ENCODE results near the gene CDIPT. TPM values are rescaled to one million over a fixed set of nuclear protein-coding genes. Genes with fewer than 3 reads are reported as not detected.

CDIPT gene
- total RNA-seq, 4 donors from 2014 or later: 79.3 to 122 (median 99.3) TPM

GRCh38 chr16:29858149-29858849 is 4.7 kb downstream of the CDIPT start:
- Histone ChIP-seq H3K4me1 (peaks cover 13% of the 10 kb centered on the region in 2 donors), H3K36me3 (peaks cover 21 to 27% of the 10 kb centered on the region in 2 donors), H3K27me3 (no peaks in the 10 kb centered on the region), H3K9me3 (no peaks in the 10 kb centered on the region), H3K4me3 (replicated peaks in 1 of 3) (no peak overlapping the region), H3K27ac (no peak overlapping the region)
- 83% methylated on average over 8 to 10 of the region's 10 CpGs for WGBS, 2 donors
- TF ChIP-seq, protein P1, sequence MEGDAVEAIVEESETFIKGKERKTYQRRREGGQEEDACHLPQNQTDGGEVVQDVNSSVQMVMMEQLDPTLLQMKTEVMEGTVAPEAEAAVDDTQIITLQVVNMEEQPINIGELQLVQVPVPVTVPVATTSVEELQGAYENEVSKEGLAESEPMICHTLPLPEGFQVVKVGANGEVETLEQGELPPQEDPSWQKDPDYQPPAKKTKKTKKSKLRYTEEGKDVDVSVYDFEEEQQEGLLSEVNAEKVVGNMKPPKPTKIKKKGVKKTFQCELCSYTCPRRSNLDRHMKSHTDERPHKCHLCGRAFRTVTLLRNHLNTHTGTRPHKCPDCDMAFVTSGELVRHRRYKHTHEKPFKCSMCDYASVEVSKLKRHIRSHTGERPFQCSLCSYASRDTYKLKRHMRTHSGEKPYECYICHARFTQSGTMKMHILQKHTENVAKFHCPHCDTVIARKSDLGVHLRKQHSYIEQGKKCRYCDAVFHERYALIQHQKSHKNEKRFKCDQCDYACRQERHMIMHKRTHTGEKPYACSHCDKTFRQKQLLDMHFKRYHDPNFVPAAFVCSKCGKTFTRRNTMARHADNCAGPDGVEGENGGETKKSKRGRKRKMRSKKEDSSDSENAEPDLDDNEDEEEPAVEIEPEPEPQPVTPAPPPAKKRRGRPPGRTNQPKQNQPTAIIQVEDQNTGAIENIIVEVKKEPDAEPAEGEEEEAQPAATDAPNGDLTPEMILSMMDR (IDR thresholded peaks at IDR 0.05): no peak
- no peak for TF ChIP-seq POLR2A (IDR thresholded peaks at IDR 0.05)
- intact Hi-C loops (cut with DNase I): no loop called here
- DNase-seq: no peak

GRCh38 chr16:29857133-29857760 is 5.8 kb downstream of the CDIPT start:
- intact Hi-C loops (cut with DNase I): no loop called here
- TF ChIP-seq, protein P1 (IDR thresholded peaks at IDR 0.05): no peak
- TF ChIP-seq POLR2A (IDR thresholded peaks at IDR 0.05): no peak
- no peak for DNase-seq
- Histone ChIP-seq H3K27ac (no peak overlapping the region), H3K4me3 (replicated peaks in 1 of 3) (no peak overlapping the region), H3K36me3 (peaks cover 21 to 27% of the 10 kb centered on the region in 2 donors), H3K27me3 (no peaks in the 10 kb centered on the region), H3K9me3 (no peaks in the 10 kb centered on the region), H3K4me1 (peaks cover 11 to 12% of the 10 kb centered on the region in 2 donors)
- WGBS, 2 donors: 68 to 69% methylated on average over 7 of the region's 7 CpGs

- Histone ChIP-seq H3K4me1 (no peaks in the 10 kb centered on the region), H3K4me3 (replicated peaks in 1 of 3) (no peak overlapping the region), H3K9me3 (no peaks in the 10 kb centered on the region), H3K27me3 (no peaks in the 10 kb centered on the region), H3K36me3 (peaks cover 9 to 10% of the 10 kb centered on the region in 2 donors), H3K27ac (no peak overlapping the region)
- TF ChIP-seq POLR2A (IDR thresholded peaks at IDR 0.05): no peak
- TF ChIP-seq, protein P1 (IDR thresholded peaks at IDR 0.05): no peak
- intact Hi-C loops (cut with DNase I): no loop called here
- WGBS, 2 donors: 74 to 79% methylated on average over 5 of the region's 5 CpGs
- DNase-seq: no peak
Observed at GRCh38 chr16:29854520-29855100, 8.4 kb downstream of the CDIPT start.

DNA sequence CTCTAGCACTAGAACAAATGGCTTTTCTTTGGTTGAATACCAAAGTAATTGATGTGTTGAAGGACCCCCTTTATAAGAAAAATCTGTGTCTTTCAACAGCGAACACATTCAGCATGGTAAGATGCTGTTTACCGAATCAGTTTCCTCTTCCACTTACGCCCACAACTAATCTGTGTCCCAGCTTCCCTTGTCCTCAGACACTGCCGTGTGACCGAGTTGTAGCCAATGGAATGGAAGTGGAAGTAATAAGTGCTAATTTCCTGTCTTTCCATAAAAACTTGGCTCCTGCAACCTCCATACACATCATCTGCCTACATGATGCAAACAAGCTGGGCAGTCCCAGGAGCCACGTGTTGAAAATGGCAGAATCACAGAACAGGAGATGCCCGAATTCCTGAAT is 10.4 kb downstream of the CDIPT start:
- TF ChIP-seq, protein P1 (IDR thresholded peaks at IDR 0.05): no peak
- TF ChIP-seq POLR2A (IDR thresholded peaks at IDR 0.05): no peak
- no peak for DNase-seq
- no peaks in the 10 kb centered on the region for H3K9me3 ChIP-seq
- 52 to 55% methylated on average over 7 of the region's 7 CpGs for WGBS, 2 donors
- H3K27ac ChIP-seq: no peak overlapping the region
- intact Hi-C loops (cut with DNase I): no loop called here
- no peaks in the 10 kb centered on the region for H3K27me3 ChIP-seq
- peaks cover 0 to 8% of the 10 kb centered on the region in 2 donors for H3K4me1 ChIP-seq
- no peak overlapping the region for H3K4me3 ChIP-seq (replicated peaks in 1 of 3)
- peaks cover 2% of the 10 kb centered on the region in 2 donors for H3K36me3 ChIP-seq

GRCh38 chr16:29850998-29851397 is 12.0 kb downstream of the CDIPT start:
- Histone ChIP-seq H3K9me3 (no peaks in the 10 kb centered on the region), H3K27me3 (no peaks in the 10 kb centered on the region), H3K27ac (no peak overlapping the region), H3K4me3 (replicated peaks in 1 of 3) (no peak overlapping the region), H3K4me1 (peaks cover 0 to 8% of the 10 kb centered on the region in 2 donors), H3K36me3 (peaks cover 12 to 16% of the 10 kb centered on the region in 2 donors)
- WGBS, 2 donors: 87 to 97% methylated on average over 3 of the region's 3 CpGs
- no peak for TF ChIP-seq POLR2A (IDR thresholded peaks at IDR 0.05)
- TF ChIP-seq, protein P1 (IDR thresholded peaks at IDR 0.05): no peak
- no peak for DNase-seq
- intact Hi-C loops (cut with DNase I): no loop called here
